Transverse colon (tissue), 4 donors: ENCODE data around the gene ASCL4.

Experiments used
- POLR2AphosphoS5 ChIP-seq, 3 donors: sonication (generic); formaldehyde crosslinking; IDR thresholded peaks; one replicate each; pipeline ENCODE4 v1.6.1; 2016; ENCODE audit warnings: antibody characterized with exemption in 3 of 3
- TF ChIP-seq, protein P1 (sequence below), 5 experiments: fragments of 200-600 bp in 3 of 5; fragments of 450-650 bp in 2 of 5; sonication (generic) in 3 of 5; IDR thresholded peaks; 1 replicate in 2 of 5; 2 replicates in 3 of 5; pipeline ENCODE4 v1.5.1; 2016 to 2017; ENCODE audit warnings: antibody characterized with exemption in 5 of 5, inconsistent platforms in 3 of 5, mild to moderate bottlenecking in 2 of 5, moderate library complexity in 1 of 5

- TF ChIP-seq POLR2AphosphoS5 (IDR thresholded peaks at IDR 0.05): no peak
- TF ChIP-seq, protein P1, sequence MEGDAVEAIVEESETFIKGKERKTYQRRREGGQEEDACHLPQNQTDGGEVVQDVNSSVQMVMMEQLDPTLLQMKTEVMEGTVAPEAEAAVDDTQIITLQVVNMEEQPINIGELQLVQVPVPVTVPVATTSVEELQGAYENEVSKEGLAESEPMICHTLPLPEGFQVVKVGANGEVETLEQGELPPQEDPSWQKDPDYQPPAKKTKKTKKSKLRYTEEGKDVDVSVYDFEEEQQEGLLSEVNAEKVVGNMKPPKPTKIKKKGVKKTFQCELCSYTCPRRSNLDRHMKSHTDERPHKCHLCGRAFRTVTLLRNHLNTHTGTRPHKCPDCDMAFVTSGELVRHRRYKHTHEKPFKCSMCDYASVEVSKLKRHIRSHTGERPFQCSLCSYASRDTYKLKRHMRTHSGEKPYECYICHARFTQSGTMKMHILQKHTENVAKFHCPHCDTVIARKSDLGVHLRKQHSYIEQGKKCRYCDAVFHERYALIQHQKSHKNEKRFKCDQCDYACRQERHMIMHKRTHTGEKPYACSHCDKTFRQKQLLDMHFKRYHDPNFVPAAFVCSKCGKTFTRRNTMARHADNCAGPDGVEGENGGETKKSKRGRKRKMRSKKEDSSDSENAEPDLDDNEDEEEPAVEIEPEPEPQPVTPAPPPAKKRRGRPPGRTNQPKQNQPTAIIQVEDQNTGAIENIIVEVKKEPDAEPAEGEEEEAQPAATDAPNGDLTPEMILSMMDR (IDR thresholded peaks at IDR 0.05): no peak
Observed at GRCh38 chr12:107764626-107765025, 9.9 kb upstream of the ASCL4 start.
